Stimulated activated CD8-positive, alpha-beta memory T cell treated with anti-CD3 and anti-CD28 coated beads, Interleukin-7, amount 100 ng/mL, for 4 hours (primary cell): ENCODE data around the gene CAMSAP3.

Experiments used
- DNase-seq, 2 donors: peaks; one replicate each; pipeline ENCODE4 v3.0.0-alpha.2; 2020; ENCODE audit warnings: low read depth in 2 of 2

CAMSAP3 gene, protein sequence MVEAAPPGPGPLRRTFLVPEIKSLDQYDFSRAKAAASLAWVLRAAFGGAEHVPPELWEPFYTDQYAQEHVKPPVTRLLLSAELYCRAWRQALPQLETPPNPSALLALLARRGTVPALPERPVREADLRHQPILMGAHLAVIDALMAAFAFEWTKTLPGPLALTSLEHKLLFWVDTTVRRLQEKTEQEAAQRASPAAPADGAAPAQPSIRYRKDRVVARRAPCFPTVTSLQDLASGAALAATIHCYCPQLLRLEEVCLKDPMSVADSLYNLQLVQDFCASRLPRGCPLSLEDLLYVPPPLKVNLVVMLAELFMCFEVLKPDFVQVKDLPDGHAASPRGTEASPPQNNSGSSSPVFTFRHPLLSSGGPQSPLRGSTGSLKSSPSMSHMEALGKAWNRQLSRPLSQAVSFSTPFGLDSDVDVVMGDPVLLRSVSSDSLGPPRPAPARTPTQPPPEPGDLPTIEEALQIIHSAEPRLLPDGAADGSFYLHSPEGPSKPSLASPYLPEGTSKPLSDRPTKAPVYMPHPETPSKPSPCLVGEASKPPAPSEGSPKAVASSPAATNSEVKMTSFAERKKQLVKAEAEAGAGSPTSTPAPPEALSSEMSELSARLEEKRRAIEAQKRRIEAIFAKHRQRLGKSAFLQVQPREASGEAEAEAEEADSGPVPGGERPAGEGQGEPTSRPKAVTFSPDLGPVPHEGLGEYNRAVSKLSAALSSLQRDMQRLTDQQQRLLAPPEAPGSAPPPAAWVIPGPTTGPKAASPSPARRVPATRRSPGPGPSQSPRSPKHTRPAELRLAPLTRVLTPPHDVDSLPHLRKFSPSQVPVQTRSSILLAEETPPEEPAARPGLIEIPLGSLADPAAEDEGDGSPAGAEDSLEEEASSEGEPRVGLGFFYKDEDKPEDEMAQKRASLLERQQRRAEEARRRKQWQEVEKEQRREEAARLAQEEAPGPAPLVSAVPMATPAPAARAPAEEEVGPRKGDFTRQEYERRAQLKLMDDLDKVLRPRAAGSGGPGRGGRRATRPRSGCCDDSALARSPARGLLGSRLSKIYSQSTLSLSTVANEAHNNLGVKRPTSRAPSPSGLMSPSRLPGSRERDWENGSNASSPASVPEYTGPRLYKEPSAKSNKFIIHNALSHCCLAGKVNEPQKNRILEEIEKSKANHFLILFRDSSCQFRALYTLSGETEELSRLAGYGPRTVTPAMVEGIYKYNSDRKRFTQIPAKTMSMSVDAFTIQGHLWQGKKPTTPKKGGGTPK

GRCh38 chr19:7595466-7596133 is at the start of gene CAMSAP3:
Gene CAMSAP3 (plus strand): TSS chr19:7595863. CDS start chr19:7596003, 140 bp downstream.
- DNase-seq, result peak in 1 of 2 donors; percentile 29

GRCh38 chr19:7545904-7546303 is 49.8 kb upstream of the CAMSAP3 start:
- no peak for DNase-seq

GRCh38 chr19:7547159-7547558 is 48.5 kb upstream of the CAMSAP3 start:
- DNase-seq, result no peak

GRCh38 chr19:7549429-7550148 is 46.1 kb upstream of the CAMSAP3 start:
- DNase-seq, result no peak

GRCh38 chr19:7550169-7550770 is 45.4 kb upstream of the CAMSAP3 start:
- DNase-seq, result no peak

DNA sequence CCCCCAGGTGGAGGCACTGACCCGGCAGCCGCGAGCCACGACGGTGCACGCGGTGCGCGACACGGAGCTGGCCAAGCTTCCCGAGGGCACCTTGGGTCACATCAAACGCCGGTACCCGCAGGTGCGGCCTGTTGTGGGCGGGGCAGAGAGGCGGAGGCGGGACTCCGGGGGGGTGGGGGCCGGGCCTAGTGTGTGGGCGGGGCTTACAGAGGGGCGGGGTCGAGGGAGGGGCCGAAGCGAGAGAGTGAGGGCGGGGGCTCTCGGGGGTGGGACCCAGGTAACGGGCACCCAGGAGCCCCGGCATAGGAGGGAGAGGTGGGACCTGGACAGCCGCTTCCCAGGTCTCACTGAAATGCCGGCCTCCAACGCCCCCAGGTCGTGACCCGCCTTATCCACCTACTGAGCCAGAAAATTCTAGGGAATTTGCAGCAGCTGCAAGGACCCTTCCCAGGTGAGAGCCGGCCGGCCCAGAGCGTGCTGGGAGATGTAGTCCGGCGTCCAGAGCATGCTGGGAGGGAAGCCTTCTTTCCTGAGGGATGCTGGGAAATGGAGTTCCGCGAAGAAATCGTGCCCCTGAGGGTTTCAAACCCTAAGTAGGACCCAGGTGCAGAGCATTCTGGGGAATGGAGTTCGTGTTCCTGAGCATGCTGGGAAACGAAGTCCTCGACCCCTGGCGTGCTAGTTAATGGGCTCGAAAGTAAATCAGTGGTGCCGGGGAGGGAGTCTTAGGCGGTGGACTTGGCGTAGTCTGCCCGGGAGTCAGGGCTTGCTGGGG is 44.5 kb upstream of the CAMSAP3 start:
- DNase-seq, result no peak

- no peak for DNase-seq
Measured at GRCh38 chr19:7552781-7553180, 42.9 kb upstream of the CAMSAP3 start.

- DNase-seq, result no peak
Measured at GRCh38 chr19:7554565-7554964, 41.1 kb upstream of the CAMSAP3 start.

- no peak for DNase-seq
Measured at GRCh38 chr19:7554990-7555864, 40.4 kb upstream of the CAMSAP3 start.

GRCh38 chr19:7556696-7557315 is 38.9 kb upstream of the CAMSAP3 start:
- DNase-seq, result no peak

- no peak for DNase-seq
Measured at GRCh38 chr19:7558667-7559066, 37.0 kb upstream of the CAMSAP3 start.

GRCh38 chr19:7559102-7559501 is 36.6 kb upstream of the CAMSAP3 start:
- DNase-seq, result no peak

- no peak for DNase-seq
Measured at GRCh38 chr19:7560255-7560654, 35.4 kb upstream of the CAMSAP3 start.

- DNase-seq, result no peak
Measured at GRCh38 chr19:7561325-7561724, 34.3 kb upstream of the CAMSAP3 start.

- DNase-seq, result no peak
Measured at GRCh38 chr19:7562646-7563393, 32.8 kb upstream of the CAMSAP3 start.

DNA sequence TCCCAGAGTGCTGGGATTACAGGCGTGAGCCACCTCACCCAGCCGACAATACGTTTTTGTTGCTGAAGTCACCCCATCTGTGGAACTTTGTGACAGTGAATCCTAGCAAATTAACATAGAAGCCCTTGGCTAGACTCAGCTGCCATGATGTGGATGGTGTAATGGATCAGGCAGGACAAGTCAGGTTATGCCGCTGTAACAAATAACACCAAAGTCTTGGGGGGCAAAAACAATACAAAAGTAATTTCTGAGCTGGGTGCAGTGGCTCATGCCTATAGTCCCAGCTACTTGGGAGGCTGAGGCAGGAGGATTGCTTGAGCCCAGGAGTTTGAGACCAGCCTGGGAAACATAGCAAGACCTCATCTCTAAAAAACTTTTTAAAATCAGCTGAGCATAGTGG is 30.8 kb upstream of the CAMSAP3 start:
- no peak for DNase-seq

DNA sequence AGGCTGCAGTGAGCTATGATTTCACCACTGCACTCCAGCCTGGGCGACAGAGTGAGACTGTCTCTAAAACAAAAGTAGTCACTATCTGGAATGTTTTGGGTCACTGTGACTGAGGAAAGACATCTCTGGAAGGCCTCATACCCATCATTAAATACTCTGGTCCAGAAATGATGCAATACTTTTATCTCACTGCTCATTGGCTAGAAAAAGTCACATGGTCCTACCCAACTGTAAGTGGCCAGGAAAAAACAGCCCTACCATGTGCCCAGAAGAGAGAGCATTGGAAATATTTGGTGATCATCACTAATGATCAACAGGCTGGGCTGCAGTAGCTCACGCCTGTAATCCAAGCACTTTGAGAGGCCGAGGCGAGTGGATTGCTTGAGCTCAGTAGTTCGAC is 30.3 kb upstream of the CAMSAP3 start:
- no peak for DNase-seq
